ENCODE data around the gene IGFBP4. TPM values are rescaled to one million over a fixed set of nuclear protein-coding genes. Genes with fewer than 3 reads are reported as not detected.

IGFBP4 gene
- total and polyA plus RNA-seq, 2 donors from 2014 or later = 545 to 743 TPM

DNA sequence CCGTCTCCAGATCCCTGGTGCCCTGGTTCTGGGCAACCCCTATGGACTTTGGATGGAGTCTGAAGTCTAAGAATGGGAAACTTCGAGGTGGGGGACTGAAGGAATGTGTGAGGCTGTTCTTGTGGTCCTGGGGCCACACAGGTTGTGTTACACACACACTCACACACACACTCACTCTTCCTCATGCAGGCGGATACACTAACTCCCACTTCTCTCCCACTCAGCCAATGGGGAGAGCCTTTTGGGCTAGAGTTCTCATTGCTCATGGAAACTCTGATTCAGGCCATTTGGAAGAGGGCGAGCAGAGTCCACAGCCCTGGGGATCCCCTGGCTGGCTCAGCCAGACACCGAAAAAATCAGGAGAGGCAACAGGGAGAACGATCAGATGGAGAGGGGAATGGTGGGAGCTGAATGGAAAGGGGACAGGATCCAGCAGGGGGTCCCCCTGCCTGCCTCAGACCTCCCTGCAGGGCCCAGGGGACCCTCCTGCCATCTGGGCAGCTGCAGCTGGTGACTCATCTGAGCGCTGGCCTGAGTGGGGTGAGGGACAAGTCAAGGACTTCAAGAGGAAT lies 9.1 kb downstream of the IGFBP4 start:
- Histone ChIP-seq H3K27ac (ENCODE audit: low read depth in 2 of 2, low read length in 2 of 2) (peak overlapping the region; percentile 71 to 79), H3K4me1 (ENCODE audit: control insufficient read depth in 2 of 3, insufficient read depth in 2 of 3, low read depth in 1 of 3, low read length in 3 of 3) (peaks cover 3 to 62% (median 42%) of the 10 kb centered on the region in 3 donors), H3K4me3 (ENCODE audit: low read length in 3 of 3) (no peak overlapping the region), H3K9me3 (ENCODE audit: control insufficient read depth in 2 of 3, insufficient read depth in 1 of 3, low read length in 3 of 3) (no peaks in the 10 kb centered on the region), H3K36me3 (ENCODE audit: control insufficient read depth in 2 of 3, insufficient read depth in 3 of 3, low read length in 3 of 3) (peaks cover 0 to 50% (median 19%) of the 10 kb centered on the region in 3 donors), H3K27me3 (ENCODE audit: control insufficient read depth, insufficient read depth, low read length) (no peaks in the 10 kb centered on the region), H3K9ac (ENCODE audit: low read length in 3 of 3) (no peak overlapping the region)
- FAIRE-seq = no peak
- intact Hi-C loops (cut with DNase I) = no loop called here
- no peak for TF ChIP-seq CTCF (IDR thresholded peaks at IDR 0.05; ENCODE audit: borderline replicate concordance, extremely low read depth, insufficient read depth)
- DNase-seq = peak in 4 of 5 donors; percentile 31 to 65 (median 50)

GRCh38 chr17:40452921-40453378 lies 9.7 kb downstream of the IGFBP4 start:
- FAIRE-seq (no peak), DNase-seq (peak in 2 of 5 donors; percentile 39 to 72)
- no peak overlapping the region for H3K9ac ChIP-seq (ENCODE audit: low read length in 3 of 3)
- H3K27me3 ChIP-seq (ENCODE audit: control insufficient read depth, insufficient read depth, low read length) = no peaks in the 10 kb centered on the region
- no peak for TF ChIP-seq CTCF (IDR thresholded peaks at IDR 0.05; ENCODE audit: borderline replicate concordance, extremely low read depth, insufficient read depth)
- H3K4me3 ChIP-seq (ENCODE audit: low read length in 3 of 3) = no peak overlapping the region
- intact Hi-C loops (cut with DNase I) = no loop called here
- no peaks in the 10 kb centered on the region for H3K9me3 ChIP-seq (ENCODE audit: control insufficient read depth in 2 of 3, insufficient read depth in 1 of 3, low read length in 3 of 3)
- H3K27ac ChIP-seq (ENCODE audit: low read depth in 2 of 2, low read length in 2 of 2) = peak overlapping the region in 1 of 2 donors; percentile 79
- H3K36me3 ChIP-seq (ENCODE audit: control insufficient read depth in 2 of 3, insufficient read depth in 3 of 3, low read length in 3 of 3) = peaks cover 0 to 52% (median 19%) of the 10 kb centered on the region in 3 donors
- peaks cover 3 to 62% (median 43%) of the 10 kb centered on the region in 3 donors for H3K4me1 ChIP-seq (ENCODE audit: control insufficient read depth in 2 of 3, insufficient read depth in 2 of 3, low read depth in 1 of 3, low read length in 3 of 3)

GRCh38 chr17:40453881-40454612 lies 10.8 kb downstream of the IGFBP4 start:
- FAIRE-seq = no peak
- TF ChIP-seq CTCF (IDR thresholded peaks at IDR 0.05; ENCODE audit: borderline replicate concordance, extremely low read depth, insufficient read depth) = no peak
- Histone ChIP-seq H3K4me3 (ENCODE audit: low read length in 3 of 3) (no peak overlapping the region), H3K27me3 (ENCODE audit: control insufficient read depth, insufficient read depth, low read length) (no peaks in the 10 kb centered on the region), H3K4me1 (ENCODE audit: control insufficient read depth in 2 of 3, insufficient read depth in 2 of 3, low read depth in 1 of 3, low read length in 3 of 3) (peaks cover 7 to 56% (median 43%) of the 10 kb centered on the region in 3 donors), H3K9ac (ENCODE audit: low read length in 3 of 3) (no peak overlapping the region), H3K27ac (ENCODE audit: low read depth in 2 of 2, low read length in 2 of 2) (peak overlapping the region in 1 of 2 donors; percentile 34), H3K36me3 (ENCODE audit: control insufficient read depth in 2 of 3, insufficient read depth in 3 of 3, low read length in 3 of 3) (peaks cover 0 to 46% (median 19%) of the 10 kb centered on the region in 3 donors), H3K9me3 (ENCODE audit: control insufficient read depth in 2 of 3, insufficient read depth in 1 of 3, low read length in 3 of 3) (no peaks in the 10 kb centered on the region)
- peak in 2 of 5 donors; percentile 31 to 62 for DNase-seq
- intact Hi-C loops (cut with DNase I) = no loop called here
